ENCODE measurements around the gene CNOT11. TPM values are rescaled to one million over a fixed set of nuclear protein-coding genes. Genes with fewer than 3 reads are reported as not detected.

The CNOT11 gene
- total RNA-seq, 1 donor from 2014 or later = 51.3 TPM

Other genes with a start within 250 kb of the CNOT11 start
- 16.8 and 17.3 TPM in 2 replicates for gene TBC1D8, start 101.5 kb upstream of the CNOT11 start, total RNA-seq
- 51.6 and 66.2 TPM in 2 replicates for gene RNF149, start 55.8 kb downstream of the CNOT11 start, total RNA-seq
- gene CREG2, start 134.6 kb downstream of the CNOT11 start, total RNA-seq = 0.07 and 0.17 TPM in 2 replicates
- gene RFX8, start 222.2 kb downstream of the CNOT11 start, total RNA-seq = 0.25 and 3.3 TPM in 2 replicates

Measured in kidney epithelial cell (primary cell).